PC-3 (cell line): ENCODE data around the gene SKOR2.

Experiments
- EZH2 ChIP-seq: fragments of 300-600 bp; sonication (generic); IDR thresholded peaks from one replicate; pipeline ENCODE4 v1.6.1; 2017; ENCODE audit warnings: antibody characterized with exemption, mild to moderate bottlenecking, low read length; ENCODE audit not compliant: unreplicated experiment
- TF ChIP-seq, protein P1 (sequence below): fragments of 300-600 bp; sonication (generic); conservative IDR thresholded peaks from 2 replicates; pipeline ENCODE4 v1.5.1; 2017; ENCODE audit warnings: antibody characterized with exemption, low read depth, mild to moderate bottlenecking, low read length

DNA sequence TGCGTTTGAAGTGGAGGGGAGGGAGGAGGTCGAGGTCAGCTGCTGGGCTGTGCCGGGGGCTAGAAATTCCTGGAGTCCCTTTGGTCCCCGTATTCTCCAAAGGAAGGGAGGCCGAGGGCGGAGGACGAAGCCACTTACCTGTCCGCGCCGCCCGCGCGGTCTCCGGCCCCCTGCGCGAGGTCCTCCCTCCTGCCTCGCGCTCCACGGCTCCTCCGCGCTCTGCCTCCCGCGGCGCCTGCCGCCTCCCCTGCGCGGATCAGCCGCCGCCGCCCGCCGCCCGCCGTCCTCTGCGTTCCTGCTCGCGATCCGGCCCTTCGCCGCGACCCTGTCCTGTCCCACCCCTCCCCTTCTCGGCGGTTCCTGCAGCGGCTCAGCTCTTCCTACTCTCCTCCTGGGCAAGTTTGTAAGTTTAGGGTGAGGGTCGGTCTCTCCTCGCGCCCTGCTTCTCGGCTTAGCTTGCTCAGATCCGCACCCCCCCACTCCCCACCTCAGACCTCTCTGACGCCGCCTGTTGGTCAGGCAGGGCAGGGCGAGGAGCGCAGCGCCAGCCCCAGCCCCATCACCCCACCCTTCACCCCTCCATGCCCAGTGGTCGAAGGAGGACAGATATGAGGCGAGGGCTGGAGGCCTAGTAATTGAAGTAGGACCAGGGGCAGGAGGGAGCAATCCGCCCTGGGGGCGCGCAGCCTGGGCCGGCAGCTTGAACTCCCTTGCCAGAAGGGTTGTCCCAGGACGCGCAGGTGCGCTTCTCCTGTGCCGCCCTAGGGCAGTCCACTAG, 9.7 kb upstream of the SKOR2 start:
- TF ChIP-seq, protein P1, sequence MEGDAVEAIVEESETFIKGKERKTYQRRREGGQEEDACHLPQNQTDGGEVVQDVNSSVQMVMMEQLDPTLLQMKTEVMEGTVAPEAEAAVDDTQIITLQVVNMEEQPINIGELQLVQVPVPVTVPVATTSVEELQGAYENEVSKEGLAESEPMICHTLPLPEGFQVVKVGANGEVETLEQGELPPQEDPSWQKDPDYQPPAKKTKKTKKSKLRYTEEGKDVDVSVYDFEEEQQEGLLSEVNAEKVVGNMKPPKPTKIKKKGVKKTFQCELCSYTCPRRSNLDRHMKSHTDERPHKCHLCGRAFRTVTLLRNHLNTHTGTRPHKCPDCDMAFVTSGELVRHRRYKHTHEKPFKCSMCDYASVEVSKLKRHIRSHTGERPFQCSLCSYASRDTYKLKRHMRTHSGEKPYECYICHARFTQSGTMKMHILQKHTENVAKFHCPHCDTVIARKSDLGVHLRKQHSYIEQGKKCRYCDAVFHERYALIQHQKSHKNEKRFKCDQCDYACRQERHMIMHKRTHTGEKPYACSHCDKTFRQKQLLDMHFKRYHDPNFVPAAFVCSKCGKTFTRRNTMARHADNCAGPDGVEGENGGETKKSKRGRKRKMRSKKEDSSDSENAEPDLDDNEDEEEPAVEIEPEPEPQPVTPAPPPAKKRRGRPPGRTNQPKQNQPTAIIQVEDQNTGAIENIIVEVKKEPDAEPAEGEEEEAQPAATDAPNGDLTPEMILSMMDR = no peak
- TF ChIP-seq EZH2 = no peak
